ENCODE results near the gene SMYD3.

- no peak for TF ChIP-seq RAD21 (conservative IDR thresholded peaks at IDR 0.05 in 1 of 2, IDR thresholded peaks at IDR 0.05 in 1 of 2)
- no peak for TF ChIP-seq ESRRA (IDR thresholded peaks at IDR 0.05; ENCODE audit: borderline replicate concordance, low read length)
- no peak for TF ChIP-seq NR3C1 (IDR thresholded peaks at IDR 0.05)
- no peak for TF ChIP-seq POLR2A (IDR thresholded peaks at IDR 0.05; ENCODE audit: low read length)
- no peak for TF ChIP-seq KDM1A (IDR thresholded peaks at IDR 0.05; ENCODE audit: low read depth)
- TF ChIP-seq REST (IDR thresholded peaks at IDR 0.05): no peak
- TF ChIP-seq RFX5 (IDR thresholded peaks at IDR 0.05): no peak
- no peak for TF ChIP-seq KDM5A (IDR thresholded peaks at IDR 0.05)
Observed at GRCh38 chr1:245859493-245860114, 647.5 kb downstream of the SMYD3 start.
